Thyroid gland (tissue), 4 donors: ENCODE data around the gene LRMDA.

Experiments
- CTCF ChIP-seq, 6 experiments: fragments of 200-600 bp in 3 of 6; fragments of 450-650 bp in 3 of 6; sonication (generic) in 3 of 6; IDR thresholded peaks; one replicate each; pipeline ENCODE4 v1.5.1; 2016 to 2019; ENCODE audit warnings: antibody characterized with exemption in 6 of 6, mild to moderate bottlenecking in 2 of 6, inconsistent platforms in 1 of 6, moderate library complexity in 1 of 6
- POLR2A ChIP-seq, 2 donors: fragments of 450-650 bp; IDR thresholded peaks; one replicate each; pipeline ENCODE4 v1.6.1; 2017; ENCODE audit warnings: antibody characterized with exemption in 2 of 2, mild to moderate bottlenecking in 2 of 2, moderate library complexity in 1 of 2

- TF ChIP-seq CTCF (IDR thresholded peaks at IDR 0.05) (no peak), POLR2A (IDR thresholded peaks at IDR 0.05) (no peak)
Measured at GRCh38 chr10:76015245-76015644, 583.8 kb downstream of the LRMDA start.
